Endothelial cell (in vitro differentiated cells): ENCODE results near the gene NPIPB5. TPM values are rescaled to one million over a fixed set of nuclear protein-coding genes. Genes with fewer than 3 reads are reported as not detected.
"Not testable (repeated sequence)": the region's sequence is repeated elsewhere in the genome, so short reads cannot be mapped to it uniquely, and the experiment has no call there.

ENCODE experiments used
- DNase-seq: peaks from one replicate; pipeline ENCODE4 v3.0.0; 2021; ENCODE audit warnings: low spot score
- H3K27ac Mint-ChIP-seq: one replicate; pipeline ENCODE4 v1.8.0; 2021; ENCODE audit warnings: mixed read lengths, inconsistent platforms; ENCODE audit not compliant: unreplicated experiment
- H3K27me3 Mint-ChIP-seq: one replicate; pipeline ENCODE4 v1.8.0; 2021; ENCODE audit warnings: mild to moderate bottlenecking, moderate library complexity, mixed read lengths, inconsistent platforms; ENCODE audit not compliant: unreplicated experiment
- H3K36me3 Mint-ChIP-seq: one replicate; pipeline ENCODE4 v1.8.0; 2021; ENCODE audit warnings: mild to moderate bottlenecking, low read depth, mixed read lengths, inconsistent platforms; ENCODE audit not compliant: unreplicated experiment
- H3K4me1 Mint-ChIP-seq: one replicate; pipeline ENCODE4 v1.8.0; 2021; ENCODE audit warnings: mild to moderate bottlenecking, mixed read lengths, inconsistent platforms; ENCODE audit not compliant: unreplicated experiment
- H3K4me3 Mint-ChIP-seq: one replicate; pipeline ENCODE4 v1.8.0; 2021; ENCODE audit warnings: mild to moderate bottlenecking, mixed read lengths, inconsistent platforms; ENCODE audit not compliant: unreplicated experiment
- H3K9me3 Mint-ChIP-seq: one replicate; pipeline ENCODE4 v1.8.0; 2021; ENCODE audit warnings: mixed read lengths, inconsistent platforms; ENCODE audit not compliant: unreplicated experiment
- long read RNA-seq: library from polyadenylated mRNA; unstranded; transcript quantifications from one replicate; pipeline ENCODE4 v2.0.0, GENCODE V29; 2020; ENCODE audit not compliant: unreplicated experiment
- total RNA-seq: library from RNA; stranded (reverse); fragmentation: NEBNext Ultra II Directional; extraction: Animal tissue kit (Norgen Biotek cat#: 25700); gene quantifications from one replicate; pipeline ENCODE4 v1.2.1, GENCODE V29; 2021; ENCODE audit not compliant: unreplicated experiment

The NPIPB5 gene
- total RNA-seq, result 160 TPM
- long read RNA-seq, result 0 reads

- not testable (repeated sequence) for H3K27me3 Mint-ChIP-seq, H3K4me3 Mint-ChIP-seq, H3K4me1 Mint-ChIP-seq, H3K36me3 Mint-ChIP-seq, H3K9me3 Mint-ChIP-seq, DNase-seq, H3K27ac Mint-ChIP-seq
These were observed at the start of gene NPIPB5 for GRCh38 chr16:22510591-22510990. TSS of gene NPIPB5 (plus strand) at chr16:22510891. CDS start at chr16:22513802, 2,911 bp downstream.

GRCh38 chr16:22468846-22469245, 41.8 kb upstream of the NPIPB5 start:
- not testable (repeated sequence) for DNase-seq, H3K27ac Mint-ChIP-seq, H3K4me3 Mint-ChIP-seq, H3K4me1 Mint-ChIP-seq, H3K9me3 Mint-ChIP-seq, H3K36me3 Mint-ChIP-seq, H3K27me3 Mint-ChIP-seq

GRCh38 chr16:22537996-22538395, 27.3 kb downstream of the NPIPB5 start:
- not testable (repeated sequence) for H3K27ac Mint-ChIP-seq, H3K4me3 Mint-ChIP-seq, H3K36me3 Mint-ChIP-seq, H3K4me1 Mint-ChIP-seq, H3K9me3 Mint-ChIP-seq, H3K27me3 Mint-ChIP-seq, DNase-seq

- H3K4me1 Mint-ChIP-seq, result not testable (repeated sequence)
These were observed 34.1 kb downstream of the NPIPB5 start for GRCh38 chr16:22544809-22545208.

GRCh38 chr16:22546630-22547029, 35.9 kb downstream of the NPIPB5 start:
- H3K36me3 Mint-ChIP-seq, H3K9me3 Mint-ChIP-seq, H3K27ac Mint-ChIP-seq, H3K4me3 Mint-ChIP-seq, DNase-seq, H3K27me3 Mint-ChIP-seq, H3K4me1 Mint-ChIP-seq: not testable (repeated sequence)

More at GRCh38 chr16:22544809-22545208, 34.1 kb downstream of the NPIPB5 start:
- DNase-seq, H3K36me3 Mint-ChIP-seq, H3K9me3 Mint-ChIP-seq, H3K27ac Mint-ChIP-seq, H3K27me3 Mint-ChIP-seq, H3K4me3 Mint-ChIP-seq: not testable (repeated sequence)

- not testable (repeated sequence) for H3K9me3 Mint-ChIP-seq, H3K27ac Mint-ChIP-seq, H3K4me3 Mint-ChIP-seq, H3K27me3 Mint-ChIP-seq, H3K36me3 Mint-ChIP-seq, H3K4me1 Mint-ChIP-seq, DNase-seq
These were observed 36.6 kb downstream of the NPIPB5 start for GRCh38 chr16:22547170-22547765.

- DNase-seq, H3K27ac Mint-ChIP-seq, H3K27me3 Mint-ChIP-seq, H3K36me3 Mint-ChIP-seq, H3K4me3 Mint-ChIP-seq, H3K9me3 Mint-ChIP-seq, H3K4me1 Mint-ChIP-seq: not testable (repeated sequence)
These were observed 39.2 kb downstream of the NPIPB5 start for GRCh38 chr16:22549853-22550252.

- not testable (repeated sequence) for H3K4me1 Mint-ChIP-seq
These were observed 40.5 kb downstream of the NPIPB5 start for GRCh38 chr16:22551143-22551542.

GRCh38 chr16:22551651-22552050, 41.0 kb downstream of the NPIPB5 start:
- not testable (repeated sequence) for H3K27me3 Mint-ChIP-seq, H3K36me3 Mint-ChIP-seq, H3K4me1 Mint-ChIP-seq, H3K4me3 Mint-ChIP-seq, DNase-seq, H3K9me3 Mint-ChIP-seq, H3K27ac Mint-ChIP-seq

More at GRCh38 chr16:22551143-22551542, 40.5 kb downstream of the NPIPB5 start:
- H3K27me3 Mint-ChIP-seq, DNase-seq, H3K36me3 Mint-ChIP-seq, H3K9me3 Mint-ChIP-seq, H3K27ac Mint-ChIP-seq, H3K4me3 Mint-ChIP-seq: not testable (repeated sequence)

- not testable (repeated sequence) for H3K4me3 Mint-ChIP-seq, DNase-seq, H3K36me3 Mint-ChIP-seq, H3K27ac Mint-ChIP-seq, H3K27me3 Mint-ChIP-seq, H3K9me3 Mint-ChIP-seq, H3K4me1 Mint-ChIP-seq
These were observed 46.1 kb downstream of the NPIPB5 start for GRCh38 chr16:22556759-22557158.
